Measurements from ENCODE around the gene SIAE. TPM values are rescaled to one million over a fixed set of nuclear protein-coding genes. Genes with fewer than 3 reads are reported as not detected.

Gene SIAE
- total RNA-seq, 2 experiments from 2014 or later = 4.5 to 5.6 TPM

GRCh38 chr11:124672536-124673215, 863 bp downstream of the SIAE start:
- Histone ChIP-seq H3K27ac (ENCODE audit: low read depth in 1 of 2, low read length in 2 of 2) (peak overlapping the region; percentile 71 to 80), H3K4me1 (ENCODE audit: insufficient read depth, low read length) (peaks cover 32% of the 10 kb centered on the region), H3K9me3 (ENCODE audit: control insufficient read depth in 1 of 2, insufficient read depth in 1 of 2, low read length in 2 of 2) (no peaks in the 10 kb centered on the region), H3K27me3 (ENCODE audit: control insufficient read depth in 1 of 2, insufficient read depth in 2 of 2, low read length in 2 of 2) (no peaks in the 10 kb centered on the region), H3K36me3 (ENCODE audit: insufficient read depth, low read length) (no peaks in the 10 kb centered on the region), H3K4me3 (ENCODE audit: low read length) (peak overlapping the region; percentile 85)
- H3K9me3 Mint-ChIP-seq = no peaks in the 10 kb centered on the region
- H3K36me3 Mint-ChIP-seq (ENCODE audit: low read depth) = peaks cover 10% of the 10 kb centered on the region
- CTCF ChIA-PET = interaction anchor here (1.3 to 5.9 kb wide), 6 partner anchors 45 to 204 kb away, joined by 4 to 48 read pairs (median 6); partner anchors contain the start of gene ESAM
- H3K4me3 Mint-ChIP-seq = peak overlapping the region; percentile 91
- POLR2A ChIA-PET = interaction anchor here (1.1 to 6.2 kb wide), 10 partner anchors 28 to 167 kb away, joined by 3 to 89 read pairs (median 6); partner anchors contain the start of gene TBRG1
- H3K4me1 Mint-ChIP-seq (ENCODE audit: low read depth) = peaks cover 42% of the 10 kb centered on the region
- H3K27ac Mint-ChIP-seq = no peak overlapping the region
- no peaks in the 10 kb centered on the region for H3K27me3 Mint-ChIP-seq
- no peak for TF ChIP-seq CTCF (IDR thresholded peaks at IDR 0.05)
- intact Hi-C loops (cut with DNase I, micrococcal nuclease) = loop anchor here (2.0 to 10.0 kb wide), 5 partner anchors 66 to 1212 kb away; partner anchors contain the start of genes CCDC15 (in 1 of the 2), HYLS1 (in 1 of the 2), NRGN (in 1 of the 2) and TMEM218 (in 1 of the 2)
- ATAC-seq (ENCODE audit: poor library complexity) (no peak), DNase-seq (peak in 1 of 14 experiments; percentile 9)

- Histone ChIP-seq H3K27ac (ENCODE audit: low read depth in 1 of 2, low read length in 2 of 2) (no peak overlapping the region), H3K27me3 (ENCODE audit: control insufficient read depth in 1 of 2, insufficient read depth in 2 of 2, low read length in 2 of 2) (no peaks in the 10 kb centered on the region), H3K9me3 (ENCODE audit: control insufficient read depth in 1 of 2, insufficient read depth in 1 of 2, low read length in 2 of 2) (no peaks in the 10 kb centered on the region), H3K4me3 (ENCODE audit: low read length) (no peak overlapping the region), H3K36me3 (ENCODE audit: insufficient read depth, low read length) (no peaks in the 10 kb centered on the region), H3K4me1 (ENCODE audit: insufficient read depth, low read length) (peaks cover 32% of the 10 kb centered on the region)
- no peak overlapping the region for H3K27ac Mint-ChIP-seq
- H3K9me3 Mint-ChIP-seq = no peaks in the 10 kb centered on the region
- peak; percentile 7 to 82 (median 44) for DNase-seq
- ATAC-seq (ENCODE audit: poor library complexity) = peak; percentile 78
- ChIA-PET POLR2A (interaction anchor here (0.7 to 6.2 kb wide), 8 partner anchors 48 to 206 kb away, joined by 3 to 89 read pairs (median 10); partner anchors contain the start of genes ESAM, MSANTD2 and TBRG1), CTCF (interaction anchor here (1.3 to 5.9 kb wide), 8 partner anchors 70 to 196 kb away, joined by 3 to 48 read pairs (median 8); partner anchors contain the start of gene ESAM)
- no peak for TF ChIP-seq CTCF (IDR thresholded peaks at IDR 0.05)
- H3K4me1 Mint-ChIP-seq (ENCODE audit: low read depth) = peaks cover 42% of the 10 kb centered on the region
- intact Hi-C loops (cut with DNase I, micrococcal nuclease) = loop anchor here (1.0 to 10.0 kb wide), 4 partner anchors 48 to 1214 kb away; partner anchors contain the start of genes HYLS1 (in 1 of the 2), TBRG1 (in 1 of the 2) and TMEM218 (in 1 of the 2)
- peaks cover 17% of the 10 kb centered on the region for H3K36me3 Mint-ChIP-seq (ENCODE audit: low read depth)
- H3K27me3 Mint-ChIP-seq = no peaks in the 10 kb centered on the region
- H3K4me3 Mint-ChIP-seq = peak overlapping the region; percentile 87
These were observed 2.8 kb downstream of the SIAE start for GRCh38 chr11:124670732-124671131.

- Histone ChIP-seq H3K36me3 (ENCODE audit: insufficient read depth, low read length) (no peaks in the 10 kb centered on the region), H3K9me3 (ENCODE audit: control insufficient read depth in 1 of 2, insufficient read depth in 1 of 2, low read length in 2 of 2) (no peaks in the 10 kb centered on the region), H3K4me1 (ENCODE audit: insufficient read depth, low read length) (peaks cover 28% of the 10 kb centered on the region), H3K27ac (ENCODE audit: low read depth in 1 of 2, low read length in 2 of 2) (no peak overlapping the region), H3K4me3 (ENCODE audit: low read length) (no peak overlapping the region), H3K27me3 (ENCODE audit: control insufficient read depth in 1 of 2, insufficient read depth in 2 of 2, low read length in 2 of 2) (no peaks in the 10 kb centered on the region)
- no peak overlapping the region for H3K4me3 Mint-ChIP-seq
- H3K9me3 Mint-ChIP-seq = no peaks in the 10 kb centered on the region
- DNase-seq (peak in 13 of 14 experiments; percentile 2 to 80 (median 22)), ATAC-seq (ENCODE audit: poor library complexity) (no peak)
- TF ChIP-seq CTCF (IDR thresholded peaks at IDR 0.05) = peak; percentile 97
- H3K27me3 Mint-ChIP-seq = no peaks in the 10 kb centered on the region
- no peak overlapping the region for H3K27ac Mint-ChIP-seq
- H3K4me1 Mint-ChIP-seq (ENCODE audit: low read depth) = peaks cover 32% of the 10 kb centered on the region
- CTCF ChIA-PET = interaction anchor here (0.6 to 5.9 kb wide), 31 partner anchors 9 to 196 kb away, joined by 3 to 48 read pairs (median 4); partner anchors contain the start of genes ESAM, MSANTD2, ROBO3 and TBRG1
- intact Hi-C loops (cut with DNase I, micrococcal nuclease) = loop anchor here (1.0 to 10.0 kb wide), 4 partner anchors 94 to 168 kb away; no protein-coding TSS in a partner anchor
- H3K36me3 Mint-ChIP-seq (ENCODE audit: low read depth) = peaks cover 25% of the 10 kb centered on the region
- POLR2A ChIA-PET = interaction anchor here (0.6 to 6.2 kb wide), 12 partner anchors 22 to 207 kb away, joined by 3 to 89 read pairs (median 6); partner anchors contain the start of genes ESAM, MSANTD2 and NRGN
These were observed 4.3 kb downstream of the SIAE start for GRCh38 chr11:124669193-124669592.
